ENCODE measurements around the gene TCEAL2. TPM values are rescaled to one million over a fixed set of nuclear protein-coding genes. Genes with fewer than 3 reads are reported as not detected.
"Not testable (repeated sequence)": the region's sequence is repeated elsewhere in the genome, so short reads cannot be mapped to it uniquely, and the experiment has no call there.

The TCEAL2 gene
- 10 to 100 TPM; 20.8 to 26.0 (median 26.0) TPM for polyA plus RNA-seq (ENCODE audit: insufficient read length in 3 of 3)

GRCh38 chrX:102125436-102125835, at the start of gene TCEAL2:
TSS of gene TCEAL2 (plus strand) at chrX:102125679. CDS start at chrX:102126831, 1,152 bp downstream.
- DNase-seq (ENCODE audit: low read depth in 3 of 3, low spot score in 2 of 3) = not testable (repeated sequence)

DNA sequence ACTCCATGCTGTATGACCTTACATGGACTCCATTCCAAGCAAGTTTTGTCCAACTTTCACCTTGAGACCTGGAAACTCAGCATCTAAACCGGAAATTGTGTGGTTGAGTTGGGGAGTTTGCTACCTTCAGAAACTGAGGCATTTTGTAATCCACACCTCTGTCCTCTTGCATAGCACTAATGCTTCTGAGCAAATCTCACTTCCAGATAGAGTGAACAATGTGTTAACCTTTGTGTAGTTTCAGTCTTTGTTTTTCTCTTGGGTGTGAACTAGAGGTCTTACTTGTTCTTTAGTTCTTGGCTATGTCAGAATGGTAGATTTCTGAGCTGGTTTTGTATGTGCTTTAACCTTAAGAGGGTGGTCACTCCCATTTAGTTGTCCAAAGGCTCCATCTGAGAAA, 48.1 kb upstream of the TCEAL2 start:
- DNase-seq (ENCODE audit: low read depth in 3 of 3, low spot score in 2 of 3) = no peak

- no peak for DNase-seq (ENCODE audit: low read depth in 3 of 3, low spot score in 2 of 3)
Measured at GRCh38 chrX:102085706-102086105, 39.8 kb upstream of the TCEAL2 start.

- DNase-seq (ENCODE audit: low read depth in 3 of 3, low spot score in 2 of 3) = no peak
Measured at GRCh38 chrX:102113367-102113766, 12.1 kb upstream of the TCEAL2 start.

GRCh38 chrX:102115748-102116147, 9.7 kb upstream of the TCEAL2 start:
- DNase-seq (ENCODE audit: low read depth in 3 of 3, low spot score in 2 of 3) = no peak

DNA sequence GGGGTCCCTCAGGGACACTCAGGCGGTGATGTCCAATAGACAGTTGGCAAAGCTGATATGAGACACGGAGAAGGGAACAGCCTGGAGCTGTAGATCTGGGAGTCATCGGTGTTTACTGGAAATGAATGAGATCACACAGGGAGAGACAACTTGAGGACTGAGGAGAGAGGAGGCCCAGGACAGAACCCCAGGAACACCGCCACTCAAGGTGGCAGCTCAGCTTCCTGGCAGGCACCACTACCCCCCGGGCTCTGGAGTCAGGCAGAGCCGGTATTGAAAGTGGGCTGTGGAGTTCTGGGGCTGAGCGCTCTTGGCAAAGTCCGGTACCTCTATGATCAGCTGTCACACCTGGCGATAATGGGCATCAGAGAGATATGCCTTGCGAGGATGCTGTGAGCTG, 465 bp upstream of the TCEAL2 start:
- not testable (repeated sequence) for DNase-seq (ENCODE audit: low read depth in 3 of 3, low spot score in 2 of 3)

GRCh38 chrX:102126080-102126818, 770 bp downstream of the TCEAL2 start:
- DNase-seq (ENCODE audit: low read depth in 3 of 3, low spot score in 2 of 3) = not testable (repeated sequence)

- no peak for DNase-seq (ENCODE audit: low read depth in 3 of 3, low spot score in 2 of 3)
Measured at GRCh38 chrX:102126863-102127262, 1.4 kb downstream of the TCEAL2 start.

DNA sequence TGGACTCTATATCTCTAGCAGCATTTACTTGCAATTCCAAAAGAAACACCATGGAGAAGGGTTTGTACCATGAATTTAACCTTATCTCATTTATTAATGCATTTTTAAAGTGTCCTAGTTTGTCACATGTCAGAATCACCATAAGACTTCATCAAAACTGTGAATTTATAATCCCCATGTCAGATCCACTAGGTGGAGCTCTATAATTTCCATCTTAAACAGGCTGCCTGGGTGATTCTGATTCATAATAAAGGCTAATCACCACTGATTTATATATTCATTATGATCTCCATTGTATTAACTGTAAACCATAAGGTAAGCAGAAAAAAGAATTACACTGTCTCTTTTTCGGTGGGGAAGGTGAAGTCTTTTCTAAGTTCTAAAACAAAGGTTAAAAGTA, 4.0 kb downstream of the TCEAL2 start:
- no peak for DNase-seq (ENCODE audit: low read depth in 3 of 3, low spot score in 2 of 3)

DNA sequence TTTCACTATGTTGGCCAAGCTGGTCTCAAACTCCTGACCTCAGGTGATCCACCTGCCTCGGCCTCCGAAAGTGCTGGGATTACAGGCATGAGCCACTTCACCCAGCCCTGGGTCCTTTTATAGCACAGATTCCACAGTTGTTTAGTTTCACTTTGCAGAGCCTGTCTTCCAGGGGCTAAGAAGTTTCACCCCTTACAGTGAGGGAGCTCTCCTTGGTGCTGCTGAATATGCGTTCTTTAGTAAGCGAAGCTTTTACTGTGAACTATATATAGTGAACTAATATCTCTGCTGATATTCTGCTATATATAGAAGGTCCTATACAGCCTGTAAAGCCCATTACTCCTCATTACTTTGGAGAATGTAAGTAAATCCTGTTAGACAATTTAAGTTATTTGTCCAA, 12.6 kb downstream of the TCEAL2 start:
- DNase-seq (ENCODE audit: low read depth in 3 of 3, low spot score in 2 of 3) = no peak

GRCh38 chrX:102140876-102141275, 15.4 kb downstream of the TCEAL2 start:
- DNase-seq (ENCODE audit: low read depth in 3 of 3, low spot score in 2 of 3) = not testable (repeated sequence)

- not testable (repeated sequence) for DNase-seq (ENCODE audit: low read depth in 3 of 3, low spot score in 2 of 3)
Measured at GRCh38 chrX:102141631-102142030, 16.2 kb downstream of the TCEAL2 start.

DNA sequence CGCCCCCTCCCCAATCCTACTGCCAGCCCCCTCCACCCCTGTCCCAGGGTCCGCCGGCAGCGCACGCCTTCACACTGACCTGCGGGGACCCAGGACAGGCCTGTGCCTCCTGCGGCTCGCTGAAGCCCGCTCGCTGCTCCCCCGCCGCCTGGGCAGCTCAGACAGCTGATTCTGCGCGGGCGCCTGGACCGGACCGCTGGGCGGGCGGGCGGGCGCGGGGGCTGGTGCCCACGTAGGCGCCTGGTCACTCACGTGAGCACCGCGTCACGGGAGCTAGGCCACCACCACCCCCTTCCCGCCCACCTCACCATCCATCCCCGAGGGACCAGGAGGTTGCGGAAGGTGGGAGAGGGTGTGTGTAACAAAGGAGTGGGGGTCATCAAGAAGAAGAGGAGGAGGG, 16.8 kb downstream of the TCEAL2 start, which contains the start of gene TCEAL6:
Gene TCEAL6, minus strand, starts transcription at position 208 of the 400 bp plus-strand sequence.
- DNase-seq (ENCODE audit: low read depth in 3 of 3, low spot score in 2 of 3) = not testable (repeated sequence)

DNA sequence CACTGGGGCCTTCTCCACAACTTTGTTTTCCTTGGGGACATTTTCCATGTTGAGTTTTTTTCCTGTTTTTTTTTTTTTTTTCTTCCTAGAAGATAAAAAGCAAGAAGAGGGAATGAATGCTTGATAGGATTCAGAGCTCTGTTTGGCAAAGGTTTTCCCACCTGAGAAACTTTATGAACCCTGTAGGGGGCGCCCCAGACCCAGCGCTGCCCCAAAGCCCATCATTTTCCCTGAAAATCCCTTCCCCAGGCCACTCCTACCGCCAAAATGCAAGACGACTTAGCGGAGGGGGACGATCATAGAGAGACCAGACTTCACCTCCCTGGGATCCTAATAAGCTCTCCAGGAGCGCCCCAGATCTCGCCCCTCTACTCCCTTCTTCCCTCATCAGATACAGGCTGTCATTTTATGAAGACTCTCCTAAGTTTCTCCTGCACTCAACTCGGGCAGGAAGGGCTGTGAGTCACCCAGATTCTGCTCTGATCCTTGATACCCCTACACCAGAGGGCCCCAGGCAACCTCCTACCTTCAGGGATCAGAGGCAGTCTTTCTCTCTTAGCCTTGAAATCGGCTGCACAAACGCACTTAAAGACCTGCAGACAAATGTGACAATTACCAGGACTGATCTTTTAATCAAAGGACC, 28.9 kb downstream of the TCEAL2 start:
- DNase-seq (ENCODE audit: low read depth in 3 of 3, low spot score in 2 of 3) = no peak

DNA sequence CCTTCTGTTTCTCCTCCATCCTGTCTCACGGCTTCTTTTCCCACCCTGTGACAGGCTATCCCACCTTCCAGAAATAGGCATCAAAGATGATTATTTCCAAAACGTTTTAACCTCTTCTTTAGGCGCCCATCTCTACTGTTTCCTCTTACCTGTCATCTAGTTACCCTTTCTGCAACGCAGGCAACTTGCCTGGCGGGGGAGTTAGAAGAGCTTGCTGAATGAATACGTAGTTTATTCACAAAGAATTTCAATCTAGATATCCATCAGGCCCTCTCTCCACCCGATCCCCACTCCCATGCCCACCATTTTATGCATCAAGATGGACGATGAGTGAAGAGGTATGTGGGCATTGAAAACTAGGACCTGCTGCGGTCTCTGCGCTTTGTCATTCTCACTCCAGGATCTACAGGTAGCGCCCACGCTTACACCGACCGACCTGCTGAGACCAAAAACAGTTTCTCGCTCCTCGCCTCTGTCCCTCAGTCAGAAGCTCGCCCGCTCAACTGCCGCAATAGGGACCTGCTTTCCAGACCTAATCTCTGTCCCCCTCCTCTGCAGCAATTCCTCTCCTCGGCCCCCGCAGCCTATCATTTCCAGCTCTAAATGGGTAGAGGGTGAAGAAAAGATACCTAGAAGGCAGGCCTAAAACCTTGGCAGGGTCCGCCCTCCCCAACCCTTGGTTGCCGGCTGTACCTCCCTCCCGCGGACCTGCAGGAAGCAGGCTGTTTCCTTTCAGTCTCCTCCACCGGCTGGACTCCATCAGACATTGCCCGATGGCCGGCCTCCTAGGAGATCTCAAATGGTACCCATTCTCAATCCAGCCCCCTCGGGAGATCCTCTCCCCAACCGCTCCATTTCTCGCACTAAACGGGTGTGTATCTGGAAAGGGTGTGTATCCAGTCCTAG, 29.7 kb downstream of the TCEAL2 start:
- DNase-seq (ENCODE audit: low read depth in 3 of 3, low spot score in 2 of 3) = no peak

- peak in 2 of 3 donors; percentile 17 to 30 for DNase-seq (ENCODE audit: low read depth in 3 of 3, low spot score in 2 of 3)
Measured at GRCh38 chrX:102155806-102156179, 30.3 kb downstream of the TCEAL2 start, which contains the start of gene BEX5. TSS of gene BEX5 (minus strand) at chrX:102155977. CDS start at chrX:102154265, 1,712 bp downstream.

Other genes with a start within 250 kb of the TCEAL2 start
- gene ZMAT1, start 193.7 kb upstream of the TCEAL2 start, polyA plus RNA-seq (ENCODE audit: insufficient read length in 3 of 3) = 10 to 100 TPM; 23.1 to 32.4 (median 26.4) TPM
- gene TCEAL6, start 16.8 kb downstream of the TCEAL2 start, polyA plus RNA-seq (ENCODE audit: insufficient read length in 3 of 3) = under 1 TPM; 0.19 to 0.54 (median 0.31) TPM
- gene BEX5, start 30.3 kb downstream of the TCEAL2 start, polyA plus RNA-seq (ENCODE audit: insufficient read length in 3 of 3) = 10 to 100 TPM; 12.4 to 18.8 (median 13.5) TPM
- gene TCP11X1, start 89.6 kb downstream of the TCEAL2 start, polyA plus RNA-seq (ENCODE audit: insufficient read length in 3 of 3) = under 1 TPM in 1 of 3 donors, not detected in 2; 0.44 TPM
- under 1 TPM; 0.08 to 0.62 (median 0.54) TPM for gene NXF2, start 121.5 kb downstream of the TCEAL2 start, polyA plus RNA-seq (ENCODE audit: insufficient read length in 3 of 3)